Osteoblast (primary cell): Measurements from ENCODE around the gene CHPF. TPM values are rescaled to one million over a fixed set of nuclear protein-coding genes. Genes with fewer than 3 reads are reported as not detected.

Source experiments
- DNase-seq: peaks from one replicate; pipeline ENCODE4 v3.0.0; 2011; ENCODE audit warnings: low spot score, mixed read lengths; ENCODE audit not compliant: insufficient read length; ENCODE audit errors: missing footprints
- H2AFZ ChIP-seq: 2 replicates; pipeline ENCODE4 v1.6.0; 2011; ENCODE audit warnings: mild to moderate bottlenecking, low read length
- H3K27ac ChIP-seq: 2 replicates; pipeline ENCODE4 v1.5.1; 2011; ENCODE audit warnings: mild to moderate bottlenecking, low read depth, low read length, moderate library complexity
- H3K27me3 ChIP-seq: 2 replicates; pipeline ENCODE4 v1.6.0; 2012; ENCODE audit warnings: mild to moderate bottlenecking, control low read depth, inconsistent platforms, low read length, moderate library complexity; ENCODE audit not compliant: insufficient read depth
- H3K36me3 ChIP-seq: 2 replicates; pipeline ENCODE4 v1.5.1; 2011; ENCODE audit warnings: mild to moderate bottlenecking, low read length, control low read depth, moderate library complexity; ENCODE audit not compliant: insufficient read depth
- H3K4me1 ChIP-seq: 2 replicates; pipeline ENCODE4 v1.5.1; 2011; ENCODE audit warnings: mild to moderate bottlenecking, low read length, control low read depth, moderate library complexity; ENCODE audit not compliant: insufficient read depth
- H3K4me2 ChIP-seq: 2 replicates; pipeline ENCODE4 v1.6.0; 2011; ENCODE audit warnings: mild to moderate bottlenecking, low read length; ENCODE audit not compliant: insufficient read depth
- H3K4me3 ChIP-seq: fragments of 200-600 bp; sonication (generic); 3 replicates; pipeline ENCODE4 v1.5.1; 2012; ENCODE audit warnings: mild to moderate bottlenecking, low read length, inconsistent platforms; ENCODE audit not compliant: insufficient read depth
- H3K79me2 ChIP-seq: 2 replicates; pipeline ENCODE4 v1.6.0; 2012; ENCODE audit warnings: mild to moderate bottlenecking, low read length, control low read depth, inconsistent platforms; ENCODE audit not compliant: insufficient read depth
- H3K9me3 ChIP-seq: 2 replicates; pipeline ENCODE4 v1.5.1; 2011; ENCODE audit warnings: low read depth, low read length, control low read depth
- H4K20me1 ChIP-seq: 2 replicates; pipeline ENCODE4 v1.6.0; 2012; ENCODE audit warnings: mild to moderate bottlenecking, low read length, control low read depth; ENCODE audit not compliant: insufficient read depth
- CTCF ChIP-seq: IDR thresholded peaks from 2 replicates; pipeline ENCODE4 v1.5.1; 2011; ENCODE audit warnings: mild to moderate bottlenecking, low read depth, low read length, moderate library complexity; ENCODE audit errors: extremely low read depth
- total RNA-seq: library from RNA; depleted of rRNA; stranded (reverse); fragments of >200 nt; gene quantifications from 2 replicates; pipeline ENCODE4 v1.2.3, GENCODE V29; 2012

The CHPF gene
- total RNA-seq, 1 donor: 192 TPM

- H2AFZ ChIP-seq: no peak overlapping the region
- peaks cover 27% of the 10 kb centered on the region for H4K20me1 ChIP-seq
- DNase-seq: no peak
- H3K79me2 ChIP-seq: peaks cover 23% of the 10 kb centered on the region
- no peak overlapping the region for H3K27ac ChIP-seq
- peaks cover 14% of the 10 kb centered on the region for H3K4me1 ChIP-seq
- H3K9me3 ChIP-seq: no peaks in the 10 kb centered on the region
- peaks cover 11% of the 10 kb centered on the region for H3K36me3 ChIP-seq
- no peak for TF ChIP-seq CTCF
- no peak overlapping the region for H3K4me3 ChIP-seq
- H3K27me3 ChIP-seq: no peaks in the 10 kb centered on the region
- H3K4me2 ChIP-seq: no peak overlapping the region
Measured at GRCh38 chr2:219545295-219545942, 1.8 kb upstream of the CHPF start.

- peak overlapping the region; percentile 87 for H3K4me3 ChIP-seq
- H3K27ac ChIP-seq: no peak overlapping the region
- H3K79me2 ChIP-seq: peaks cover 23% of the 10 kb centered on the region
Measured at GRCh38 chr2:219544567-219544966, 958 bp upstream of the CHPF start.

GRCh38 chr2:219542931-219543595, 546 bp downstream of the CHPF start:
- H3K4me1 ChIP-seq: peaks cover 14% of the 10 kb centered on the region
- peaks cover 23% of the 10 kb centered on the region for H3K79me2 ChIP-seq
- H3K27me3 ChIP-seq: no peaks in the 10 kb centered on the region
- H3K9me3 ChIP-seq: no peaks in the 10 kb centered on the region
- peak overlapping the region; percentile 87 for H3K4me3 ChIP-seq
- peak overlapping the region; percentile 62 for H3K27ac ChIP-seq
- peaks cover 25% of the 10 kb centered on the region for H3K36me3 ChIP-seq
- DNase-seq: peak; percentile 96
- H2AFZ ChIP-seq: peak overlapping the region; percentile 70
- H3K4me2 ChIP-seq: peak overlapping the region; percentile 98
- H4K20me1 ChIP-seq: peaks cover 41% of the 10 kb centered on the region
- no peak for TF ChIP-seq CTCF

More at GRCh38 chr2:219544567-219544966, 958 bp upstream of the CHPF start:
- H4K20me1 ChIP-seq: peaks cover 31% of the 10 kb centered on the region
- H3K4me2 ChIP-seq: peak overlapping the region; percentile 98
- H2AFZ ChIP-seq: no peak overlapping the region
- H3K27me3 ChIP-seq: no peaks in the 10 kb centered on the region
- peaks cover 19% of the 10 kb centered on the region for H3K36me3 ChIP-seq
- no peaks in the 10 kb centered on the region for H3K9me3 ChIP-seq
- DNase-seq: no peak
- H3K4me1 ChIP-seq: peaks cover 14% of the 10 kb centered on the region
- TF ChIP-seq CTCF: no peak

GRCh38 chr2:219541611-219542180, 1.9 kb downstream of the CHPF start:
- peak; percentile 96 for DNase-seq
- Histone ChIP-seq H3K9me3 (no peaks in the 10 kb centered on the region), H4K20me1 (peaks cover 41% of the 10 kb centered on the region), H3K27me3 (no peaks in the 10 kb centered on the region), H3K27ac (no peak overlapping the region), H3K79me2 (peaks cover 23% of the 10 kb centered on the region), H3K4me1 (peaks cover 14% of the 10 kb centered on the region), H2AFZ (no peak overlapping the region), H3K4me2 (peak overlapping the region; percentile 98), H3K36me3 (peaks cover 25% of the 10 kb centered on the region), H3K4me3 (peak overlapping the region; percentile 87)
- TF ChIP-seq CTCF: peak; percentile 73
